ENCODE results near the gene LPAR3. TPM values are rescaled to one million over a fixed set of nuclear protein-coding genes. Genes with fewer than 3 reads are reported as not detected.
"Not testable (repeated sequence)": the region's sequence is repeated elsewhere in the genome, so short reads cannot be mapped to it uniquely, and the experiment has no call there.

Gene LPAR3
- total and polyA plus RNA-seq, 2 experiments from 2014 or later, result 0.18 to 2.7 TPM

DNA sequence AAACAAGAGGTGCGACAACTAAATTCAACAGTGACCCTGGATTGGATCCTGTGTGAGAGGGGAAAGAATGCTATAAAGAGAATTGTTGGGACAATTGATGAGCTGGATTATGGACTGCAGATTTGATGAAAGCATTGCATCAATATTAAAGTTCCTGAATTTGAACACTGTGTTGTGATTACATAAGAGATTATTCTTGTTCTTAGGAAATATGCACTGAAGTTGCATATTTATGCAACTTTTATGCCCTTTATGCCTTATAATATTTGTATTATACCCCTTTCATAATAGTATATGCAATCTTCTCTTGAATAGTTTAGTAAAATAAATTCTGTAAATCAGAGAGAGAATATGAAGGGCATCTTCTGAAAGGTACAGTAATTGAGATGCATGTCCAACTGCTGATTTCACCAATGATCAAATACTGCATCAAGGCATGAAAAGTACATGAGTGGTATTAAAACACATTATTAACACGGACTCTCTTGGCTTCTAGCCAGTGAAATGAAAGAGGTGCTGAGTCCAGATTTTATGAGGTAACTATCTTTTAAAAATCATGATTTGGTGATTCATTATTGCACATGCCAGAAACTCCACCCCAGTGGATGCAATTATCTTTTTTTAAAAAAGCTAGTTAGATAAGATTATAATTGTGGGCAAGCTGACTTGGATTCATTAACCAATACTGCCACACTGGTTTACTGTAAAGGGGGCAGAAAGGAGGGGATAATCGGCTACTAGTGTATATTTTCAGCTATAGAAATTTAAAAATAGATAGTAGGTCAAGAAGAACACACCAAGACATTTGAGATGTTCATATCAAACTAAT is 19.9 kb upstream of the LPAR3 start:
- H3K79me2 ChIP-seq, result no peaks in the 10 kb centered on the region
- no peaks in the 10 kb centered on the region for H3K9me2 ChIP-seq (replicated peaks; ENCODE audit: insufficient read depth)
- H3K4me2 ChIP-seq, result peak overlapping the region; percentile 39
- no peaks in the 10 kb centered on the region for H3K4me1 ChIP-seq (ENCODE audit: insufficient read depth)
- no peak overlapping the region for H3K4me3 ChIP-seq
- peak overlapping the region; percentile 49 for H3K27ac ChIP-seq
- H4K20me1 ChIP-seq (ENCODE audit: insufficient read depth, poor library complexity, severe bottlenecking), result no peaks in the 10 kb centered on the region
- TF ChIP-seq, protein P1, sequence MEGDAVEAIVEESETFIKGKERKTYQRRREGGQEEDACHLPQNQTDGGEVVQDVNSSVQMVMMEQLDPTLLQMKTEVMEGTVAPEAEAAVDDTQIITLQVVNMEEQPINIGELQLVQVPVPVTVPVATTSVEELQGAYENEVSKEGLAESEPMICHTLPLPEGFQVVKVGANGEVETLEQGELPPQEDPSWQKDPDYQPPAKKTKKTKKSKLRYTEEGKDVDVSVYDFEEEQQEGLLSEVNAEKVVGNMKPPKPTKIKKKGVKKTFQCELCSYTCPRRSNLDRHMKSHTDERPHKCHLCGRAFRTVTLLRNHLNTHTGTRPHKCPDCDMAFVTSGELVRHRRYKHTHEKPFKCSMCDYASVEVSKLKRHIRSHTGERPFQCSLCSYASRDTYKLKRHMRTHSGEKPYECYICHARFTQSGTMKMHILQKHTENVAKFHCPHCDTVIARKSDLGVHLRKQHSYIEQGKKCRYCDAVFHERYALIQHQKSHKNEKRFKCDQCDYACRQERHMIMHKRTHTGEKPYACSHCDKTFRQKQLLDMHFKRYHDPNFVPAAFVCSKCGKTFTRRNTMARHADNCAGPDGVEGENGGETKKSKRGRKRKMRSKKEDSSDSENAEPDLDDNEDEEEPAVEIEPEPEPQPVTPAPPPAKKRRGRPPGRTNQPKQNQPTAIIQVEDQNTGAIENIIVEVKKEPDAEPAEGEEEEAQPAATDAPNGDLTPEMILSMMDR (IDR thresholded peaks at IDR 0.05; ENCODE audit: poor library complexity), result no peak
- TF ChIP-seq EZH2phosphoT487 (IDR thresholded peaks at IDR 0.05; ENCODE audit: low read depth, severe bottlenecking, unreplicated experiment) (no peak), EZH2 (IDR thresholded peaks at IDR 0.05; ENCODE audit: borderline replicate concordance) (no peak)
- 74% methylated on average over 3 of the region's 3 CpGs for WGBS (ENCODE audit: low lambda C conversion rate, missing lambda C conversion rate)
- H3K36me3 ChIP-seq (replicated peaks; ENCODE audit: insufficient read depth, low read depth), result no peaks in the 10 kb centered on the region
- H3K27me3 ChIP-seq, result no peaks in the 10 kb centered on the region
- DNase-seq (ENCODE audit: low spot score), result no peak
- H3K9me3 ChIP-seq (ENCODE audit: low read depth), result no peaks in the 10 kb centered on the region
- no peak overlapping the region for H2AFZ ChIP-seq

DNA sequence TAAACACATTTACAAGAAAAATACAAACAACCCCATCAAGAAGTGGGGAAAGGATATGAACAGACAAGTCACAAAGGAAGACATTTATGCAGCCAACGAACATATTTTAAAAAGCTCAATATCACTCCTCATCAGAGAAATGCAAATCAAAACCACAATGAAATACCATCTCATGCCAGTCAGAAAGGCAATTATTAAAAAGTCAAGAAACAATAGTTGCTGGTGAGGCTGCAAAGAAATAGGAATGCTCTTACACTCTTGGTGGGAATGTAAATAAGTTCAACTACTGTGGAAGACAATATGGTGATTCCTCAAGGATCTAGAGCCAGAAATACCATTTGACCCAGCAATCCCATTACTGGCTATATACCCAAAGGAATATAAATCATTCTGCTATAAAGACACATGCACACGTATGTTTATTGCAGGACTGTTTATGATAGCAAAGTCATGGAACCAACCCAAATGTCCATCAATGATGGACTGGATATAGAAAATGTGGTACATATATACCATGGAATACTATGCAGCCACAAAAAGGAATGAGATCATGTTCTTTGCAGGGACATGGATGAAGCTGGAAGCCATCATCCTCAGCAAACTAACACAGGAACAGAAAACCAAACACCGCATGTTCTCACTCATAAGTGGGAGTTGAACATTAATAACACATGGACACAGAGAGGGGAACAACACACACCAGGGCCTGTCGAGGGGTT is 15.9 kb upstream of the LPAR3 start:
- not testable (repeated sequence) for H3K27ac ChIP-seq

DNA sequence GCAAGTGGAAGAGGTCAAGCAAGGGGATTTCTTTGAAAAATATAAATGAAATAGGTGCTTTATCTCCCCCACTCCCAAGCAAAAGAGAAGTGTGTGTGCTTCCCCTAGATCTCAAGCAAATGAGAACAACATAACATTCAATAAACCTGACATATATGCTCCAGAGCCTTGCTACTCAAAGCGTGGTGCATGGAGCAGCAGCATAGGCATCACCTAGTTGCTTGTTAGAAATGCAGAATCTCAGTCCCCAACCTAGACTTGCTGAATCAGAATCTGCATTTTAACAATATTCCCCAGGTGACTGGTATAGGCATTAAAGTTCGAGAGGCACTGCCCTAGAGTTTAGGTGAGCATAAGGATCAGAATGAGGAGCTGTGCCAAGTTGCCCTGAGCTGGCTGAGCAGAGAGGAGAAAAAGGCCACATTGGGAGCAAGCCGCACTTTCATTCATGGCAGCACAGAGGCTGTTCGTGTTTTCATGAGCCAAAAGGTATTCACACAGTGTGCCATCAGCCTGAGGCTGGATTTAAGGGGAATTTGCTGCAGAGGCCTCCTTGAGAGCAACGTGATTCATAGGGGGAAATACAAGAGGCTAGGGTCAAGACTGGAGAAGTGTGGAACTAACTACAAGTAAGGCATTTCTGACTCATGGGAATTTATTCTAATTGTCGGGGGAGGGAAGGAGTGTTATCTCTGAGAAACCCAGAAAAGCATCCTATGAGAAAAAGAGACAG is 14.3 kb upstream of the LPAR3 start:
- Histone ChIP-seq H3K27ac (no peak overlapping the region), H3K4me3 (no peak overlapping the region), H3K4me2 (no peak overlapping the region), H3K9me2 (replicated peaks; ENCODE audit: insufficient read depth) (no peaks in the 10 kb centered on the region), H3K36me3 (replicated peaks; ENCODE audit: insufficient read depth, low read depth) (no peaks in the 10 kb centered on the region), H4K20me1 (ENCODE audit: insufficient read depth, poor library complexity, severe bottlenecking) (no peaks in the 10 kb centered on the region), H2AFZ (no peak overlapping the region), H3K9me3 (ENCODE audit: low read depth) (no peaks in the 10 kb centered on the region), H3K4me1 (ENCODE audit: insufficient read depth) (no peaks in the 10 kb centered on the region), H3K79me2 (no peaks in the 10 kb centered on the region), H3K27me3 (no peaks in the 10 kb centered on the region)
- no peak for DNase-seq (ENCODE audit: low spot score)
- TF ChIP-seq, protein P1 (IDR thresholded peaks at IDR 0.05; ENCODE audit: poor library complexity), result no peak
- 69% methylated on average over 6 of the region's 6 CpGs for WGBS (ENCODE audit: low lambda C conversion rate, missing lambda C conversion rate)

More for the DNA sequence above, 15.9 kb upstream of the LPAR3 start:
- not testable (repeated sequence) for H2AFZ ChIP-seq; H3K79me2 ChIP-seq; H3K4me2 ChIP-seq; H4K20me1 ChIP-seq (ENCODE audit: insufficient read depth, poor library complexity, severe bottlenecking); H3K4me1 ChIP-seq (ENCODE audit: insufficient read depth); H3K4me3 ChIP-seq; H3K9me3 ChIP-seq (ENCODE audit: low read depth); H3K27me3 ChIP-seq; H3K9me2 ChIP-seq (replicated peaks; ENCODE audit: insufficient read depth); H3K36me3 ChIP-seq (replicated peaks; ENCODE audit: insufficient read depth, low read depth); DNase-seq (ENCODE audit: low spot score)
- 92% methylated on average over 4 of the region's 4 CpGs for WGBS (ENCODE audit: low lambda C conversion rate, missing lambda C conversion rate)

DNA sequence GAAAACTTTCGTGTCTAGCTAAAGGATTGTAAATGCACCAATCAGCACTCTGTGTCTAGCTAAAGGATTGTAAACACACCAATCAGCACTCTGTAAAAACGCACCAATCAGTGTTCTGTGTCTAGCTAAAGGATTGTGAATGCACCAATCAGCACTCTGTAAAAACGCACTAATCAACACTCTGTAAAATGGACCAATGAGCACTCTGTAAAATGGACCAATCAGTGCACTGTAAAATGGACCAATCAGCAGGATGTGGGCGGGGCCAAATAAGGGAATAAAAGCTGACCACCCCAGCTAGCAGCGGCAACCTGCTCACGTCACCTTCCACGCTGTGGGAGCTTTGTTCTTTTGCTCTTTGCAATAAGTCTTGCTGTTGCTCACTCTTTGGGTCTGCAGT is 9.7 kb upstream of the LPAR3 start:
- H3K4me3 ChIP-seq; H4K20me1 ChIP-seq (ENCODE audit: insufficient read depth, poor library complexity, severe bottlenecking); H3K79me2 ChIP-seq; H3K27me3 ChIP-seq; DNase-seq (ENCODE audit: low spot score); H3K4me2 ChIP-seq; H3K4me1 ChIP-seq (ENCODE audit: insufficient read depth); H3K36me3 ChIP-seq (replicated peaks; ENCODE audit: insufficient read depth, low read depth); H3K9me2 ChIP-seq (replicated peaks; ENCODE audit: insufficient read depth); H3K9me3 ChIP-seq (ENCODE audit: low read depth); H2AFZ ChIP-seq; H3K27ac ChIP-seq: not testable (repeated sequence)
- 82% methylated on average over 7 of the region's 7 CpGs for WGBS (ENCODE audit: low lambda C conversion rate, missing lambda C conversion rate)

Measured in hepatocyte (in vitro differentiated cells).